HG02970 (cell line): ENCODE results near the gene GLS.
"Not testable (repeated sequence)": the region's sequence is repeated elsewhere in the genome, so short reads cannot be mapped to it uniquely, and the experiment has no call there.

Experiments used
- ATAC-seq: cut with Tn5 transposase; IDR thresholded peaks from one replicate; pipeline ENCODE4 v1.9.1; 2021; ENCODE audit warnings: mild to moderate bottlenecking, moderate library complexity, moderate number of reproducible peaks; ENCODE audit not compliant: unreplicated experiment, low FRiP score

GLS gene

GRCh38 chr2:190880378-190881083 is at the start of gene GLS:
Gene GLS (plus strand): TSS chr2:190880821. CDS start chr2:190881085, 264 bp downstream.
- peak; percentile 76 for ATAC-seq

- no peak for ATAC-seq
Measured at GRCh38 chr2:190831941-190832340, 48.7 kb upstream of the GLS start.

GRCh38 chr2:190834890-190835208 is 45.8 kb upstream of the GLS start:
- no peak for ATAC-seq

- no peak for ATAC-seq
Measured at GRCh38 chr2:190835303-190835930, 45.2 kb upstream of the GLS start.

GRCh38 chr2:190836767-190837166 is 43.9 kb upstream of the GLS start:
- no peak for ATAC-seq

GRCh38 chr2:190837420-190837819 is 43.2 kb upstream of the GLS start:
- no peak for ATAC-seq

GRCh38 chr2:190837952-190838361 is 42.7 kb upstream of the GLS start:
- ATAC-seq, result no peak

- ATAC-seq, result no peak
Measured at GRCh38 chr2:190838492-190838910, 42.1 kb upstream of the GLS start.

- ATAC-seq, result no peak
Measured at GRCh38 chr2:190840569-190841172, 40.0 kb upstream of the GLS start.

- ATAC-seq, result no peak
Measured at GRCh38 chr2:190841707-190842505, 38.7 kb upstream of the GLS start.

- no peak for ATAC-seq
Measured at GRCh38 chr2:190842606-190843104, 38.0 kb upstream of the GLS start.

GRCh38 chr2:190843890-190844699 is 36.5 kb upstream of the GLS start:
- ATAC-seq, result no peak

- no peak for ATAC-seq
Measured at GRCh38 chr2:190844700-190845401, 35.8 kb upstream of the GLS start.

GRCh38 chr2:190846746-190847145 is 33.9 kb upstream of the GLS start:
- ATAC-seq, result no peak

GRCh38 chr2:190847504-190848081 is 33.0 kb upstream of the GLS start:
- no peak for ATAC-seq

- no peak for ATAC-seq
Measured at GRCh38 chr2:190849774-190850173, 30.8 kb upstream of the GLS start.

- ATAC-seq, result not testable (repeated sequence)
Measured at GRCh38 chr2:190853022-190853421, 27.6 kb upstream of the GLS start.

- no peak for ATAC-seq
Measured at GRCh38 chr2:190853531-190854383, 26.9 kb upstream of the GLS start.
